Activated B cell treated with CpG ODN at 0.5 μM for 24 hours (primary cell): ENCODE data around the gene PHAX. TPM values are rescaled to one million over a fixed set of nuclear protein-coding genes. Genes with fewer than 3 reads are reported as not detected.

Experiments
- ATAC-seq: fragments of 200-7000 bp; cut with Tn5 transposase; one replicate; pipeline ENCODE4 v1.10.0; 2021; ENCODE audit warnings: low read depth, mild to moderate bottlenecking, moderate library complexity
- CTCF ChIA-PET: fragments of 350-600 bp; sonication (Branson Sonifier 250); formaldehyde crosslinking; loops from one replicate; lab custom pipeline; 2021; ENCODE audit warnings: antibody characterized with exemption; lab: Charles Lee
- POLR2A ChIA-PET: fragments of 350-600 bp; sonication (Branson Sonifier 250); formaldehyde crosslinking; loops from one replicate; lab custom pipeline; 2021; ENCODE audit warnings: antibody characterized with exemption; lab: Charles Lee
- DNase-seq: peaks from one replicate; pipeline ENCODE4 v3.0.0; 2022
- H3K27ac Mint-ChIP-seq: one replicate; pipeline ENCODE4 v1.8.0; 2020; ENCODE audit warnings: mixed read lengths
- H3K27me3 Mint-ChIP-seq: one replicate; pipeline ENCODE4 v1.8.0; 2021; ENCODE audit warnings: mixed read lengths
- H3K36me3 Mint-ChIP-seq: one replicate; pipeline ENCODE4 v1.8.0; 2021; ENCODE audit warnings: low read depth, mixed read lengths
- H3K4me1 Mint-ChIP-seq: one replicate; pipeline ENCODE4 v1.8.0; 2021; ENCODE audit warnings: mixed read lengths
- H3K4me3 Mint-ChIP-seq: one replicate; pipeline ENCODE4 v1.8.0; 2020; ENCODE audit warnings: mild to moderate bottlenecking, mixed read lengths
- H3K9me3 Mint-ChIP-seq: one replicate; pipeline ENCODE4 v1.8.0; 2020; ENCODE audit warnings: mixed read lengths
- intact Hi-C: fragments of 100-400 bp; cut with micrococcal nuclease; formaldehyde crosslinking; loops from one replicate; pipeline ENCODE4 v1.15.1; 2024
- total RNA-seq: library from RNA; stranded (reverse); gene quantifications from 2 replicates; pipeline ENCODE4 v1.2.3, GENCODE V29; 2022
- TF ChIP-seq, protein P1 (sequence below): fragments of 200-600 bp; IDR thresholded peaks from one replicate; pipeline ENCODE4 v1.8.0; 2022; ENCODE audit warnings: antibody characterized with exemption, mild to moderate bottlenecking

The PHAX gene
- total RNA-seq, 1 donor from 2014 or later: 31.0 TPM

- ChIA-PET CTCF (interaction anchor here (0.8 to 10.6 kb wide), 10 partner anchors 11 to 338 kb away, joined by 3 to 185 read pairs (median 4); partner anchors contain the start of gene LMNB1), POLR2A (interaction anchor here (0.6 to 3.3 kb wide), 3 partner anchors 10 to 122 kb away, joined by 3 to 16 read pairs (median 4); no protein-coding TSS in a partner anchor)
- ATAC-seq (peak; percentile 82), DNase-seq (peak; percentile 19)
- peak overlapping the region; percentile 4 for H3K27ac Mint-ChIP-seq
- H3K4me1 Mint-ChIP-seq: peaks cover 3% of the 10 kb centered on the region
- TF ChIP-seq, protein P1, sequence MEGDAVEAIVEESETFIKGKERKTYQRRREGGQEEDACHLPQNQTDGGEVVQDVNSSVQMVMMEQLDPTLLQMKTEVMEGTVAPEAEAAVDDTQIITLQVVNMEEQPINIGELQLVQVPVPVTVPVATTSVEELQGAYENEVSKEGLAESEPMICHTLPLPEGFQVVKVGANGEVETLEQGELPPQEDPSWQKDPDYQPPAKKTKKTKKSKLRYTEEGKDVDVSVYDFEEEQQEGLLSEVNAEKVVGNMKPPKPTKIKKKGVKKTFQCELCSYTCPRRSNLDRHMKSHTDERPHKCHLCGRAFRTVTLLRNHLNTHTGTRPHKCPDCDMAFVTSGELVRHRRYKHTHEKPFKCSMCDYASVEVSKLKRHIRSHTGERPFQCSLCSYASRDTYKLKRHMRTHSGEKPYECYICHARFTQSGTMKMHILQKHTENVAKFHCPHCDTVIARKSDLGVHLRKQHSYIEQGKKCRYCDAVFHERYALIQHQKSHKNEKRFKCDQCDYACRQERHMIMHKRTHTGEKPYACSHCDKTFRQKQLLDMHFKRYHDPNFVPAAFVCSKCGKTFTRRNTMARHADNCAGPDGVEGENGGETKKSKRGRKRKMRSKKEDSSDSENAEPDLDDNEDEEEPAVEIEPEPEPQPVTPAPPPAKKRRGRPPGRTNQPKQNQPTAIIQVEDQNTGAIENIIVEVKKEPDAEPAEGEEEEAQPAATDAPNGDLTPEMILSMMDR: peak; percentile 67
- H3K36me3 Mint-ChIP-seq: no peaks in the 10 kb centered on the region
- intact Hi-C loops: loop anchor here (1.0 to 2.0 kb wide), 7 partner anchors 20 to 816 kb away; partner anchors contain the start of gene MARCHF3
- no peaks in the 10 kb centered on the region for H3K27me3 Mint-ChIP-seq
- no peak overlapping the region for H3K4me3 Mint-ChIP-seq
- peaks cover 2% of the 10 kb centered on the region for H3K9me3 Mint-ChIP-seq
These were observed 75.5 kb downstream of the PHAX start for GRCh38 chr5:126676195-126676624.

Other genes starting within 250 kb of the PHAX start
- 4.9 and 5.9 TPM in 2 replicates for gene GRAMD2B, start 177.5 kb upstream of the PHAX start, total RNA-seq
- 0.95 and 1.8 TPM in 2 replicates for gene ALDH7A1, start 5.7 kb upstream of the PHAX start, total RNA-seq
- 34.7 and 35.7 TPM in 2 replicates for gene LMNB1, start 176.2 kb downstream of the PHAX start, total RNA-seq